NCI-H2081 (cell line): ENCODE measurements around the gene RMDN2.

Experiments used
- DNase-seq, 2 experiments: peaks; one replicate each; lab custom pipeline; 2025; lab: John Stamatoyannopoulos, UW

Gene RMDN2

DNA sequence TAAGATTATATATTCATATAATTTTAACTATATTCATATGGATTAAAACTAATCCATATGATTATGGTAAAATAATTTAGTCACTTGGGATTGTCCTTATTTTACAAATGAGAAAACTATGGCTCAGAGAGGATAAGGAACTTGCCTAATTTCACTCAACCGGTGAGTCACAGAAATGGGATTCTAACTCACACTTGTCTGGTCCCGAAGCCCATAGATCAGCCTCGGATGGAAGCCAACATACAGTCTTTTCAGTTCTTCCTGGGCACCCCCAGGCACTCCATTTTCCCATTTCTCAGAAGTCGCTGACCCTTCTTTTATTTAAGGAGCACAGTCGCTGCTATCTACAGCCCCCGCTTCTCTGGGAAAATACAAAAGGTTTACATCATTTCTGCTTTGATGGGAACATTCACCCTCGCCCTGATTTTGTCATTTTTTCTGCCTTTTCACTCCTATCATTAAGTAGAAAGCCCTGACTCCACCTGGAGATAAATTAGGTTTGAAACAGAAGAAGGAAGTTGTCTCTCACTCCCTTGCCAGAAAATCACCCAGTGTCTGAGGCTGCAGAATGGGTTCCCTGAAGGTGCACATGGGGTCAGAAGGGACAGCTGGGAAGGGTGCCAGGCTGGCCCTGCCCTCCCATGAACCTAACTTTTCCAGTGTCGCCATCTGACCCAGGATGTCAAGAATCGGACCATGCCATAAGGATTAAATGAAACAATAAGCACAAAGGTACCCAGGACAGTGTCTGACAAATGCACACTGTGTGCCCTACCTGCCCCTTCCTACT lies 114.2 kb downstream of the RMDN2 start:
- no peak for DNase-seq

DNA sequence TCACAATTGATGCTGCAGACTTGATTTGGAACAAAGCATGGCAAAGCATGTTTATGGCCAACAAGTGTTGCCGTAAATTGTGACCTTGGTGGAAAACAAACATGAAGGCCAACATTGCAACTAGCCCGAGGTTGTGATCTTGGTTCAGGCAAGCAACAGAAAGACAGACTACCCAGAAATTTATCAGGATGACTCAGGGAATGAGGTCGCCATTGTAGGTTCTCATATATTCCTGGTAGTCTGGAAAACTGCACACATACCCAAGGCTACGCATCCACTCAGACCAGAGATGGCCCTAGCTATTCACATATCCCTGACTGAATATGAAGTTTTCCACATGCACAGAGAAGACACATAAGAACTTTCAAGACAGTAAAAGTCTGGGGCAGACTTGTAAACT lies 120.7 kb downstream of the RMDN2 start:
- DNase-seq: no peak

DNA sequence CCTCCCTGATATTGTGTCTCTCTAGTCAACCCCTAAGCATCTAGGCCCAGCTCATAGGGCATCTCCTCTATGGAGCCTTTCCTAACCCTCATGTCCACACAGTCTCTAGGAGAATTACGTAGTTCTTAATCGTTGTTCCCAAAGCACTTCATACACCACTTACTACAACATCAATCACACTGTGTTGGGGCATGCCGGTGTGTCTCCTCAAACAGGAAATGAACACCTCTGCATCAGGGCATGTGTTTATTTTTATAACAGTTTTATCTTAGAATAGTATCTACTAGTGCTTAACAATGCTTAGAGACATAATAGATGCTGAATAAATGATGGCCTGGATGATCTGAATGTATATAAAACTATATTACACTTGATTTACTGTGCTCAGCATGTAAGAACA lies 131.1 kb downstream of the RMDN2 start:
- DNase-seq: no peak

DNA sequence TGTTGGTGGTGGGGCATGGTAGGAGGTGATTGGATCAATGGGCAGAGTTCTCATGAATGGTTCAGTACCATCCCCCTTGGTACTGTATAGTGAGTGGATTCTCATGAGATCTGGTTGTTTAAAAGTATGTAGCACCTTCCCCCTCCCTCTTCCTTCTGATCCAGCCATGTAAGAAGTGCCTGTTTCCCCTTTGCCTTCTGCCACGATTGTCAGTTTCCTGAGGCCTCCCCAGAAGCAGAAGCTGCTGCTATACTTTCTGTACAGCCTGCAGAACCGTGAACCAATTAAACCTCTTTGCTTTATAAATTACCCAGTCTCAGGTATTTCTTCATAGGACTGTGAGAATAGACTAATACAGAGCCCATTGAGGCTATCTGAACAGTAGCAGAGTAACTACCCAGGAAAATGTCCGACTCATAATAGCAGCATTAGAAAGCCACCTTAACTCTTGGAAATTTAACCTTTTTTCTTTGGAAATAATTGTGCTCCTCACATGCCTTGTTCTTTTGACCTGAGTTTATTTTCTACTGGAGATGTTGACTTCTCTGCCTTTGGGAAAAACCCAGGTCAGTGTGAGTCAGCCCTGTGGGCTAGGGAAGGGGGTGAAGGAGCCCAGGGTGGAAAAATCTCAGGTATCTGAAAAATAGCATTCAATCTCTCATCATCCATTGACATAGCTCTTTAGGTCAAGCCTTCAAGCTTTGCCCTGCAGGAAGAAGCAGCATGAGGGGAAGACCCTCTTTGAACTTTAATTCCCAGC lies 132.7 kb downstream of the RMDN2 start:
- DNase-seq: no peak

DNA sequence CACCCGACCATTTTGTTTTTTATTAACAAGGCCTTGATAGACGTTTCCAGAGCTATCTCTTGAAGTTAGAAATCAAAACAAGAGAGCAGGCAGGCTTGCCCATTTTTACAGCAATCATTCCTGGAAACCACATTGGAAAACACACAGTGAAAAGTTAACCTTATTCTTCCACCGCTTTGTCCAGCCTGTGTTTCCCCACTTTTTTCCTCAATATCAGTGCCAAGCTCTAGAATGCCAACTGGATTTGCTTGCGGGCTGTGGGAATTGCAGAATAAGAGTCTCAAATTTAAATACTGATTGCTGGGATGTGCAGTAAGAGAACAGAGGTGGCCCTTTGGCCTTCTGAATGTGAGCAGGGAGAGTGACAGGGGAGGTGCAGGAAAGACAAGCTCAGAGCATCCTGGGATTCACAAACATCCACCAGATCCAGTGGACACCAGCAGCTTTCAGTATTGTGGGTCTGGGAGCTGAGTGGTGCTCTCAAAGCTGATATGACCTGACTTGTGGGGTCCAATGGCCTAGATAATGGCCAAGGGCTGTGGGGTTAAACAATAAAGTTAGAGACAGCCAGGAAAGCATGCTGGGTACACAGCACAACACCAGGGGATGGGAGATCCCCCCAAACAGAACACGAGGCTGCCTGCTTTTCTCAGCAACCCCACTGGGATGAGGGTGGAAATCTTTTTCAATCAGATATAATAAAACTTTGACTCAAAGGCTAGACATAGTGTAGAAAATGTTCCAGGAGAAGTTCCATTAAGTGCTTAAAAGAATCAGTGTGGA lies 135.3 kb downstream of the RMDN2 start:
- no peak for DNase-seq

DNA sequence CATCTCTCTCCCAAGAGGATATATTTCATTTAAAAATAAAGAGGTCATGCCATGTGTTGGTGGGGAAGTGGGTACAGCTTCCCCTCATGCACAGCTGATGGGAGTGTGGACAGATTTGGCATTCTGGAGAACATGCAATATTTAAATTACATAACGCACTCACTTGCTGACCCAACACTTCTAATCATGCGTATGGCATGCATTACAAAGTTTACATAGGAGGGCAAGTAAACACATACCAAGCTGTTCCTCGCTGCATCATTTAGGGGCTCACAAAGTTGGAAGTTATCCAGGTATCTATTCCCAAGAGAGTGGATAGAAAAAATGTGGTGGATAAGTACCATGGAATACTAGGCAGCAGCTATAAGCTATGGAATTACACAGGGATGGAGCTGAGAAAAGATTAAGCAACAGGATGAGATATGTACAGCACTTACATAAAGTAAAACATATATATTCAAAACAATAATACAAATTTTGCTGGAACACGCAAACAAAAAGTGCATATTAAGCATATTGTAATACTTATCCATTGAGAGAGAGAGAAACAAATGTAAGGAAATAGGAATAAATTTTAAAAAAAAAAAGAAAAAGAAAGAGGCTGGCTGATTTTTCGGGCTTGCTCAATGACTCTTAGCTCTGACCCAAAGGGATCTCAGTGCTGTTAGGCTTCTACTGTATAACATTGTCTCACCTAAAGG lies 139.9 kb downstream of the RMDN2 start:
- DNase-seq: no peak

DNA sequence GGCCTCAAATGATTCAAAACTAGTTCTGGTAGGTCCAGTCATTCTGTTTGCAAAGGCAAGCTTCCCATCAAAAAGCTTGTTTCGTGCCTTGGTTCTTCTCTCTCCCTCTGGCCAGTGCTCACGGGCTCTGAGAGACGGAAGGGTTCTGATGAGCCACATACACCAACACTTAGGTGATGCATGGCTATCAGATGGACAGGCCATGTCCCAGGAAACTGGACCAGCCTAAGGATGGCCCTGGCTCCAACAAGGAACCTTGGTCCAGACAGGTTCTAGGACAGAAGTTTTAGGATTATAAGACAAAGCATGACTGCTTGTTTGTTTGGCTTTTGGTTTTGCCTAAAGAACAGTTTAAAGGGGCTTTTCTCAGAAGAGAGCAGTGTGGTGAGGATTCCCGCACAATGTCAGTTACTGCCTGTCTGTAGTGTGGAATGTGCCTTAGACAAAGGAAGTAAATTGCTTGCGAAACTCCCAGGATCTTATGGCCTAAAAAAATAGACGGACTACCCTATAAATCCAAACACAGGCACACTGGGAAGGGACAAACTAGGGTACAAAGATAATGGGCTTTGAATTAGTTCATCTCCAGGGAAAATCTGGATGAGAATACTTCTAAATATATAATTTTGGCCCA lies 140.5 kb downstream of the RMDN2 start:
- DNase-seq: no peak

DNA sequence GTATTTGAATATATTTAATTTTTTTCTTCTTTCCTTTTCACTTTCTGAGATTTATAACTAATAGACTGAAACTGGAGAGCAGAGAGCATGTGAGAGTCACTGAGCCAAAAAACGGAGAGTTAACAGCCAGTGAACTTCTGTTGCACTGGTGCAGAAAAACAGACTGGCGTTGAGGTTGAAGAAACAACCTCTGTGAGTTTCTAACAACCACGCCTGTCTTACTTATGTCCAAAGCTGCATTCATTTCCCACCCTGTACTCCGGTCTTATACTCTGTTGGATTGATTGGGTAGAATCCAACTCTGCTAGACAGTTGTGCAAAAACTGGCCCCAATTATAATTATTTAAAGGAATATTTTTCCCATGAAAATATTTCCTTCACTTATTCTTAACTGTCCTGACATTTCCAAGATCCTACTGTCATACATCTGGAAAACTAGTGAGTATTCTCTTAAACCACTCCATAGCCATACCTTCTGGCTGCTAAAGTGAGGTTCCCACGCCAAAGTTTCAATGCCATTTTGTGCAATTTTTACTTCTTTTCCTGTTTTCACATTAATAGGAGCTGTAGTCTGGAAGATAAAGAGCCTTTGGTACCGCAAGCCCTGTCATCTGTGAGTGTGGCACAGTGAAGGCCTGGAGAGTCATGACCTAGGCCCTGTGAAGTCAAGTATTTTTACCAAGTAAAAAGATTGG lies 141.5 kb downstream of the RMDN2 start:
- no peak for DNase-seq
